Measurements from ENCODE around the gene FOXD1. TPM values are rescaled to one million over a fixed set of nuclear protein-coding genes. Genes with fewer than 3 reads are reported as not detected.

The FOXD1 gene
- total and polyA plus RNA-seq, 2 of the 4 experiments (the other 2 are of a cell fraction) = 3.2 to 23.1 TPM

DNA sequence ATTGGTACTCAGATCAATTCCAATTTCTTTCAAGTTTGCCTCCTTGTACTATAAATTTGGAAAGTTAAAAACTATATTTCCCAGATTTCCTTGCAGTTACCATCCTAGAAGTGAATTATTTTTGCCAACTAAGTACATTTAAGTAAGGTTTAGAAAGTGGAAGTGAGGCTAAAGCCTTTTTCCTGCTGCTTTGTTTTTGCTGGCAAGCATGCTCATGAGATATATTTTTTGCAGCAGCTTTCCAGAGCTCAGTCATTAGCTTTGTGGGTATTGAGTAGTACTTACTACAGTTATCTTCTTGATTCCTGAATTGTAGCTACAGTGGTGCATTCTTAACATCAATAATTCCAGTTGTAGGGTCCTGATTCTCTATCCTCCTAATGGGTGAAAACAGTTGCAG, 46.1 kb upstream of the FOXD1 start:
- Histone ChIP-seq H2BK5ac (ENCODE audit: low read depth, low read length, poor library complexity, severe bottlenecking) (no peak overlapping the region), H2AK9ac (replicated peaks; ENCODE audit: low read depth, low read length, poor library complexity) (no peak overlapping the region), H3K27me3 (ENCODE audit: control insufficient read depth, insufficient read depth, low read length) (peaks cover 1% of the 10 kb centered on the region; the same call in 1 of the 2 replicates), H3K23ac (ENCODE audit: low read depth, low read length) (no peak overlapping the region), H3K56ac (ENCODE audit: extremely low read depth, insufficient read depth, low read length) (no peak overlapping the region), H2BK120ac (ENCODE audit: low read depth, low read length) (no peak overlapping the region), H4K8ac (ENCODE audit: low read depth in 2 of 2, low read length in 2 of 2) (no peak overlapping the region), H3K9me3 (ENCODE audit: control insufficient read depth, insufficient read depth, low read length) (no peaks in the 10 kb centered on the region), H3K27ac (ENCODE audit: insufficient read depth, low read length) (no peak overlapping the region), H4K5ac (ENCODE audit: low read depth, low read length) (no peak overlapping the region), H3K9me1 (ENCODE audit: insufficient read depth, low read length) (no peaks in the 10 kb centered on the region), H3K4ac (ENCODE audit: low read depth, low read length) (no peak overlapping the region), H3K14ac (replicated peaks; ENCODE audit: low read depth, low read length) (no peak overlapping the region), H3K36me3 (ENCODE audit: control insufficient read depth, insufficient read depth, low read length) (no peaks in the 10 kb centered on the region), H3K9ac (ENCODE audit: low read depth, low read length) (no peak overlapping the region), H3K79me1 (ENCODE audit: low read depth in 1 of 2, low read length in 2 of 2) (peaks cover 0 to 16% of the 10 kb centered on the region in 2 experiments; a peak in 2 of 4 replicates), H4K91ac (ENCODE audit: insufficient read depth, low read depth, low read length) (no peak overlapping the region), H2BK15ac (ENCODE audit: low read depth, low read length) (no peak overlapping the region), H3K4me2 (ENCODE audit: low read depth, low read length) (no peak overlapping the region), H3K4me1 (ENCODE audit: control insufficient read depth, insufficient read depth, low read length) (peaks cover 2% of the 10 kb centered on the region; the same call in 1 of the 2 replicates), H3K18ac (ENCODE audit: low read depth, low read length) (no peak overlapping the region), H2AFZ (replicated peaks; ENCODE audit: low read length, poor library complexity) (no peak overlapping the region), H2AK5ac (ENCODE audit: low read depth, low read length) (no peak overlapping the region), H3K4me3 (ENCODE audit: insufficient read depth, low read depth, low read length) (no peak overlapping the region), H4K20me1 (ENCODE audit: insufficient read depth, low read length) (peaks cover 1% of the 10 kb centered on the region; the same call in 1 of the 2 replicates), H2BK20ac (ENCODE audit: low read depth, low read length) (no peak overlapping the region)
- DNase-seq (no peak), ATAC-seq (ENCODE audit: low read depth) (no peak)
- ChIA-PET CTCF (no interaction called here), POLR2A (ENCODE audit: unreplicated experiment) (no interaction called here)
- TF ChIP-seq, protein P1, sequence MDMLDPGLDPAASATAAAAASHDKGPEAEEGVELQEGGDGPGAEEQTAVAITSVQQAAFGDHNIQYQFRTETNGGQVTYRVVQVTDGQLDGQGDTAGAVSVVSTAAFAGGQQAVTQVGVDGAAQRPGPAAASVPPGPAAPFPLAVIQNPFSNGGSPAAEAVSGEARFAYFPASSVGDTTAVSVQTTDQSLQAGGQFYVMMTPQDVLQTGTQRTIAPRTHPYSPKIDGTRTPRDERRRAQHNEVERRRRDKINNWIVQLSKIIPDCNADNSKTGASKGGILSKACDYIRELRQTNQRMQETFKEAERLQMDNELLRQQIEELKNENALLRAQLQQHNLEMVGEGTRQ (IDR thresholded peaks at IDR 0.05; ENCODE audit: low read depth, low read length) = no peak
- BruUV-seq (replicated peaks) = no TSS peak
- dilution Hi-C loops (cut with HindIII; ENCODE audit: low sequenced_read_pairs, unreplicated experiment) (no loop called here), intact Hi-C loops (cut with micrococcal nuclease) (no loop called here), in situ Hi-C loops (cut with MboI; ENCODE audit: low sequenced_read_pairs) (no loop called here)

Data from IMR-90 (cell line).